ENCODE measurements around the gene UGT2B28.
"Not testable (repeated sequence)": the region's sequence is repeated elsewhere in the genome, so short reads cannot be mapped to it uniquely, and the experiment has no call there.

DNA sequence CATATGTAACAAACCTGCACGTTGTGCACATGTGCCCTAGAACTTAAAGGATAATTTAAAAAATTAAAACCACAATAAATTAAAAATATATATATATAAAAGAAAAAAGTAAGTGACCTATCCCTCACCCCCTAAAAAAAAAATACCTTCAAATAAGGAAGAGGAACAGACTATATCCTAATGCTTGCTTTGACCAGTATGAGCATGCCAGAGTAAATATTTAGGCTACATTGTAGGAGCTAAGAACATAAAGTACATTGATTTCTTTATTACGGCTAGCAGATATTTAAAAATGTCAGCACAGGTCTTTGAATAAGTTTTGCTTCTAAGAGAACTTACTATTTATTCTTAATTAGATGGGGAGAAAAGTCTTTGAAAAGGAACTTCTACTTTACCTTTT, 62.8 kb downstream of the UGT2B28 start:
- TF ChIP-seq, protein P1, sequence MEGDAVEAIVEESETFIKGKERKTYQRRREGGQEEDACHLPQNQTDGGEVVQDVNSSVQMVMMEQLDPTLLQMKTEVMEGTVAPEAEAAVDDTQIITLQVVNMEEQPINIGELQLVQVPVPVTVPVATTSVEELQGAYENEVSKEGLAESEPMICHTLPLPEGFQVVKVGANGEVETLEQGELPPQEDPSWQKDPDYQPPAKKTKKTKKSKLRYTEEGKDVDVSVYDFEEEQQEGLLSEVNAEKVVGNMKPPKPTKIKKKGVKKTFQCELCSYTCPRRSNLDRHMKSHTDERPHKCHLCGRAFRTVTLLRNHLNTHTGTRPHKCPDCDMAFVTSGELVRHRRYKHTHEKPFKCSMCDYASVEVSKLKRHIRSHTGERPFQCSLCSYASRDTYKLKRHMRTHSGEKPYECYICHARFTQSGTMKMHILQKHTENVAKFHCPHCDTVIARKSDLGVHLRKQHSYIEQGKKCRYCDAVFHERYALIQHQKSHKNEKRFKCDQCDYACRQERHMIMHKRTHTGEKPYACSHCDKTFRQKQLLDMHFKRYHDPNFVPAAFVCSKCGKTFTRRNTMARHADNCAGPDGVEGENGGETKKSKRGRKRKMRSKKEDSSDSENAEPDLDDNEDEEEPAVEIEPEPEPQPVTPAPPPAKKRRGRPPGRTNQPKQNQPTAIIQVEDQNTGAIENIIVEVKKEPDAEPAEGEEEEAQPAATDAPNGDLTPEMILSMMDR (IDR thresholded peaks at IDR 0.05; ENCODE audit: borderline replicate concordance, extremely low read depth, low read length, poor library complexity, severe bottlenecking), result not testable (repeated sequence)
- not testable (repeated sequence) for TF ChIP-seq EZH2 (IDR thresholded peaks at IDR 0.05; ENCODE audit: borderline replicate concordance, low read depth, low read length, severe bottlenecking)
